Endothelial cell of umbilical vein (primary cell): ENCODE results near the gene RNF11. TPM values are rescaled to one million over a fixed set of nuclear protein-coding genes. Genes with fewer than 3 reads are reported as not detected.

ENCODE experiments used
- BruUV-seq: library from RNA; stranded (reverse); fragments of 400-500 nt; replicated peaks from 2 replicates; lab custom pipeline; 2021; lab: Mats Ljungman, UMichigan
- CTCF ChIA-PET: fragments of 300-600, 350-600 bp; sonication (Branson Sonifier 250); formaldehyde crosslinking; loops from one replicate; lab custom pipeline; 2021; ENCODE audit warnings: antibody characterized with exemption, inconsistent platforms; lab: Charles Lee
- POLR2A ChIA-PET: fragments of 300-600, 350-600 bp; sonication (Branson Sonifier 250); formaldehyde crosslinking; loops from one replicate; lab custom pipeline; 2021; ENCODE audit warnings: antibody characterized with exemption, inconsistent platforms; lab: Charles Lee
- DNase-seq: peaks from one replicate; pipeline ENCODE4 v3.0.0-alpha.2; 2011; ENCODE audit warnings: low read depth, low spot score
- FAIRE-seq: peaks from 2 replicates; lab custom pipeline; 2011; peaks lifted over from hg19 to GRCh38; lab: Jason Lieb, UNC
- H2AFZ ChIP-seq: 2 replicates; pipeline ENCODE4 v1.6.0; 2012; ENCODE audit warnings: low read depth, low read length, control low read depth, inconsistent platforms
- H3K27ac ChIP-seq: 2 replicates; pipeline ENCODE4 v1.5.1; 2011; ENCODE audit warnings: low read depth, mild to moderate bottlenecking, control low read depth, low read length, moderate library complexity; ENCODE audit not compliant: insufficient read depth
- H3K27me3 ChIP-seq, 2 experiments: 2 replicates each; pipeline versions ENCODE4 v1.6.0 to v1.6.1; 2011; ENCODE audit warnings: low read length in 2 of 2, mixed read lengths in 1 of 2; ENCODE audit not compliant: control insufficient read depth in 2 of 2, insufficient read depth in 2 of 2
- H3K36me3 ChIP-seq, 2 experiments: 2 replicates in 1 of 2; 3 replicates in 1 of 2; pipeline ENCODE4 v1.5.1; 2011; ENCODE audit warnings: low read length in 2 of 2, mild to moderate bottlenecking in 1 of 2, moderate library complexity in 1 of 2; ENCODE audit not compliant: control insufficient read depth in 2 of 2, insufficient read depth in 2 of 2; ENCODE audit errors: extremely low read depth in 1 of 2
- H3K4me1 ChIP-seq: 3 replicates; pipeline ENCODE4 v1.5.1; 2011; ENCODE audit warnings: mild to moderate bottlenecking, low read length; ENCODE audit not compliant: control insufficient read depth, insufficient read depth; ENCODE audit errors: extremely low read depth
- H3K4me2 ChIP-seq: 2 replicates; pipeline ENCODE4 v1.6.1; 2011; ENCODE audit warnings: low read length, control low read depth, mixed read lengths; ENCODE audit not compliant: insufficient read depth
- H3K4me3 ChIP-seq, 3 experiments: fragments of 200-600 bp in 1 of 3; sonication (generic), shearing (Covaris generic) in 1 of 3; replicated peaks in 1 of 3; 2 replicates each; pipeline ENCODE4 v1.5.1; 2011 to 2016; ENCODE audit warnings: control low read depth in 3 of 3, low read length in 3 of 3, mild to moderate bottlenecking in 2 of 3, inconsistent platforms in 1 of 3, low read depth in 1 of 3, moderate library complexity in 1 of 3; ENCODE audit not compliant: insufficient read depth in 1 of 3
- H3K79me2 ChIP-seq: 2 replicates; pipeline ENCODE4 v1.6.0; 2012; ENCODE audit warnings: low read length, inconsistent platforms; ENCODE audit not compliant: control insufficient read depth, insufficient read depth
- H3K9ac ChIP-seq: replicated peaks from 2 replicates; pipeline ENCODE3; 2011; ENCODE audit warnings: low read length, control low read depth; ENCODE audit not compliant: insufficient read depth; ENCODE audit errors: extremely low read depth
- H3K9me1 ChIP-seq: replicated peaks from 3 replicates; pipeline ENCODE4 v1.6.0; 2011; ENCODE audit warnings: mild to moderate bottlenecking, low read length; ENCODE audit not compliant: control insufficient read depth, insufficient read depth; ENCODE audit errors: extremely low read depth
- H3K9me3 ChIP-seq: replicated peaks from 2 replicates; pipeline ENCODE4 v1.5.1; 2012; ENCODE audit warnings: low read length, inconsistent platforms; ENCODE audit not compliant: control insufficient read depth, insufficient read depth
- H4K20me1 ChIP-seq: replicated peaks from 2 replicates; pipeline ENCODE3; 2011; ENCODE audit warnings: mild to moderate bottlenecking, low read length; ENCODE audit not compliant: control insufficient read depth, insufficient read depth; ENCODE audit errors: extremely low read depth
- FOS ChIP-seq: IDR thresholded peaks from 2 replicates; pipeline ENCODE4 v1.6.1; 2011; ENCODE audit warnings: mild to moderate bottlenecking, low read length, moderate library complexity, borderline replicate concordance; ENCODE audit not compliant: insufficient read depth
- JUN ChIP-seq: IDR thresholded peaks from 2 replicates; pipeline ENCODE4 v1.6.1; 2011; ENCODE audit warnings: borderline replicate concordance, low read depth; ENCODE audit not compliant: insufficient read length, insufficient read depth
- MYC ChIP-seq: IDR thresholded peaks from one replicate; pipeline ENCODE4 v1.6.1; 2011; ENCODE audit warnings: mild to moderate bottlenecking, low read depth, low read length
- POLR2AphosphoS5 ChIP-seq: IDR thresholded peaks from 2 replicates; pipeline ENCODE4 v1.6.1; 2012; ENCODE audit warnings: low read depth, mild to moderate bottlenecking, control low read depth, low read length, moderate library complexity; ENCODE audit not compliant: insufficient read depth
- dilution Hi-C: fragments of 300-500 bp; cut with MboI; formaldehyde crosslinking; loops from one replicate; pipeline ENCODE4 v1.15.0; 2019; ENCODE audit warnings: low sequenced_read_pairs; ENCODE audit not compliant: extremely low pct_ligation_motif_present
- intact Hi-C: fragments of 100-400 bp; cut with micrococcal nuclease; formaldehyde crosslinking; loops from one replicate; pipeline ENCODE4 v1.10.0; 2022
- polyA plus RNA-seq, 4 experiments: library from polyadenylated mRNA; depleted of rRNA in 3 of 4; stranded (reverse) in 3 of 4; unstranded in 1 of 4; fragments of >200 nt; gene quantifications; 2 replicates each; pipeline versions ENCODE4 v1.2.1 to v1.2.3, GENCODE V29; 2011 to 2012; ENCODE audit warnings: missing spikeins in 1 of 4
- total RNA-seq: library from RNA; stranded (reverse); gene quantifications from 2 replicates; pipeline ENCODE4 v1.2.3, GENCODE V29; 2021
- TF ChIP-seq, protein P1 (sequence below): IDR thresholded peaks from 2 replicates; pipeline ENCODE4 v1.6.1; 2011; ENCODE audit not compliant: insufficient read depth, insufficient read length

The RNF11 gene
- total and polyA plus RNA-seq, 2 donors (not counting 3 experiments of a cell fraction or from before 2014, with no cell fraction given) = 75.2 to 82.9 TPM

GRCh38 chr1:51252366-51252765, 16.3 kb downstream of the RNF11 start:
- H3K9me3 ChIP-seq = no peaks in the 10 kb centered on the region
- no peaks in the 10 kb centered on the region for H3K27me3 ChIP-seq
- intact Hi-C loops (no loop called here), dilution Hi-C loops (no loop called here)
- ChIA-PET POLR2A (no interaction called here), CTCF (interaction anchor here (0.8 to 1.1 kb wide), 2 partner anchors 12 to 14 kb away, joined by 3 read pairs; no protein-coding TSS in a partner anchor)
- H4K20me1 ChIP-seq = peaks cover 12% of the 10 kb centered on the region
- H2AFZ ChIP-seq = no peak overlapping the region
- H3K4me3 ChIP-seq = no peak overlapping the region
- no peaks in the 10 kb centered on the region for H3K9me1 ChIP-seq
- no peaks in the 10 kb centered on the region for H3K36me3 ChIP-seq
- H3K79me2 ChIP-seq = peaks cover 82% of the 10 kb centered on the region
- DNase-seq = no peak
- no peak for TF ChIP-seq JUN
- TF ChIP-seq POLR2AphosphoS5 = no peak
- TF ChIP-seq MYC = no peak
- no peak overlapping the region for H3K9ac ChIP-seq
- FAIRE-seq = no peak
- BruUV-seq = no TSS peak
- H3K4me1 ChIP-seq = no peaks in the 10 kb centered on the region
- no peak overlapping the region for H3K4me2 ChIP-seq
- no peak overlapping the region for H3K27ac ChIP-seq

- no peak overlapping the region for H3K9ac ChIP-seq
- TF ChIP-seq FOS = peak; percentile 28
- TF ChIP-seq, protein P1, sequence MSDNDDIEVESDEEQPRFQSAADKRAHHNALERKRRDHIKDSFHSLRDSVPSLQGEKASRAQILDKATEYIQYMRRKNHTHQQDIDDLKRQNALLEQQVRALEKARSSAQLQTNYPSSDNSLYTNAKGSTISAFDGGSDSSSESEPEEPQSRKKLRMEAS = no peak
- intact Hi-C loops (loop anchor here (1.0 kb wide), 1 partner anchor 8 kb away; no protein-coding TSS in a partner anchor), dilution Hi-C loops (no loop called here)
- peaks cover 79% of the 10 kb centered on the region for H3K79me2 ChIP-seq
- H3K36me3 ChIP-seq = no peaks in the 10 kb centered on the region
- no TSS peak for BruUV-seq
- FAIRE-seq (no peak), DNase-seq (no peak)
- no peaks in the 10 kb centered on the region for H3K9me3 ChIP-seq
- no peaks in the 10 kb centered on the region for H3K4me1 ChIP-seq
- H4K20me1 ChIP-seq = peaks cover 16% of the 10 kb centered on the region
- no peak overlapping the region for H3K27ac ChIP-seq
- H3K27me3 ChIP-seq = no peaks in the 10 kb centered on the region
- H2AFZ ChIP-seq = no peak overlapping the region
- no peak overlapping the region for H3K4me3 ChIP-seq
- H3K9me1 ChIP-seq = no peaks in the 10 kb centered on the region
- CTCF ChIA-PET = no interaction called here
- no peak overlapping the region for H3K4me2 ChIP-seq
- POLR2A ChIA-PET = no interaction called here
Observed at GRCh38 chr1:51253691-51254090, 17.6 kb downstream of the RNF11 start.
